HG03103 (cell line): ENCODE measurements around the gene CGB5.

ENCODE experiments used
- ATAC-seq: cut with Tn5 transposase; IDR thresholded peaks from one replicate; pipeline ENCODE4 v1.9.1; 2021; ENCODE audit warnings: low read depth; ENCODE audit not compliant: unreplicated experiment

CGB5 gene

DNA sequence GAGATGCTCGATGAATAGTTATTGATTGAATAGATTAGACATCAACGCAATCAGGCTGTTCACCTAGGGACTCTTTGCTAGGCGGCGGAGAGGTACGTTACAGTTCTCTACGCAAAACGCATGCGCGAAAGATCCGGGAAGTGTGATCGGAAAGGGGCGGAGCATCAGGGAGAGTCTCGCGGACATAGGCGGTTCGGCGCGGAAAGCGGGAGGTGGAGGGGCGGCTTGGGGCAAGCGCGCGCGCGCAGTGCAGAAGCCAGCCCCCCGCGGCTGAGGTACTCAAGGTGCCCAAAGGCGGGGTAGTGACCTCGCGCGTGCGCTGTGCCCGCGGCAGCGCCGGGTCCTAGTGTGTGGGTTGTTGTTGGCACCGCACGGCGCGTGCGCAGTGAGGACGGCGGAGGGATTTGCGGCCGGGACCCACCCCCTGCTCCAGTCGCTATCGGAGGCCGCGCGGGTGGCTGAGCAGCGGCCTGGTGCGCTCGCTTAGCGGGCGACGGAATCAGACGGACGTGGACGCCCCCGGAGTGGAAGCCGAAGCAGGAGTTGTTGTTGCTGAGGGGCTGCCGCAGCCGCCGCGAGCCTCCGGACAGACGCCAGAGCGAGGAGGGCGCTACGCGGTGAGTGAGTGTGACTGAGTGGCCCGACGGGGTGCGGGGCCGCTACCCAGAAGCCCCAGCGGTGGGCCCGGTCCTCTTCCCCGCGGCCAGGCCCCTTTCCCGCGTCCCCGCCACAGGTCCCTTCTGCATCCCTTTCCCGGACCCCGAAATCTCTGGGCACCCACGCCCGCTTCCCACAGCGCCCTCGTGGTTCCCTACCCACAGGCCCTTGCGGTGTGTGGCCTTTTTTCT, 41.6 kb downstream of the CGB5 start, which contains the start of gene SNRNP70:
TSS of gene SNRNP70 (plus strand) at position 432 of the 848 bp plus-strand sequence. CDS start 964 bp downstream, outside the sequence.
- ATAC-seq = peak; percentile 84

DNA sequence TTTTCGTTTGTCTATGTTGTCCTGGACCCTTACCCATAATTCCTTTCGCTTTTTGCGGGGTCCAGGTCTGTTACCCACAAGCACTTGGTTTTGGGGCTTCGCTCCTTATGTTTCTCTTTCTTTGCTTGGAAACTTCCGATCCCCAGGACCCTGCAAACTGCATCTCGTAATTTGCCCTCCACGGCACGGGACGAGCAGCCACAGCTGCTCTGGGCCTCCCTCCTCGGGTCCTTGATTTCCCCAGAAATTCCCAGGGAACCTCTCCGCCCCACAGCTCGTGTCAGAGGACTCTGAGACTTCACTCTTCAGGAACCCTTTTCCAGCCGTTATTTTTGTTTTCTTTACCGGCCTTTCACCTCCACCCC, 42.2 kb downstream of the CGB5 start:
- ATAC-seq = no peak

DNA sequence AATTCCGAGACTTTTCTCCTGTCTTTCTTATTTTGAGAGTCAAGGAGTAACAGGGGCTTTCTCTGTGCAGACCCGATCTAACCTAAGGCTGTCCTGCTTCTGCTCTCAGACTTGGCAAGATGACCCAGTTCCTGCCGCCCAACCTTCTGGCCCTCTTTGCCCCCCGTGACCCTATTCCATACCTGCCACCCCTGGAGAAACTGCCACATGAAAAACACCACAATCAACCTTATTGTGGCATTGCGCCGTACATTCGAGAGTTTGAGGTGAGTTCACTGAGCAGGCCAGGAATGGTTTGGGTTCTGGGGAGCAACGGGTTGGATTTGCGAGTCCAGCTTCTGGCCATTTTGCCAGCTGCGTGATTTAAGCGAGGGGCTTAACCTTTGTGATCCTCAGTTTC, 42.6 kb downstream of the CGB5 start:
- no peak for ATAC-seq

- no peak for ATAC-seq
These were observed 47.9 kb downstream of the CGB5 start for GRCh38 chr19:49091391-49092038.

- no peak for ATAC-seq
These were observed 49.0 kb downstream of the CGB5 start for GRCh38 chr19:49092686-49093085.
